OCI-LY7 (cell line): ENCODE results near the gene CCDC32. TPM values are rescaled to one million over a fixed set of nuclear protein-coding genes. Genes with fewer than 3 reads are reported as not detected.

Experiments used
- BruUV-seq: library from RNA; stranded (reverse); fragments of 400-500 nt; replicated peaks from 2 replicates; lab custom pipeline; 2021; lab: Mats Ljungman, UMichigan
- CTCF ChIA-PET: fragments of 300-600 bp; sonication (Branson Sonifier 250); formaldehyde crosslinking; loops from one replicate; lab custom pipeline; 2022; ENCODE audit warnings: antibody characterized with exemption; ENCODE audit not compliant: unreplicated experiment; lab: Charles Lee
- POLR2A ChIA-PET: fragments of 300-600 bp; sonication (Branson Sonifier 250); formaldehyde crosslinking; loops from one replicate; lab custom pipeline; 2022; ENCODE audit warnings: antibody characterized with exemption; lab: Charles Lee
- DNase-seq: peaks from one replicate; pipeline ENCODE4 v3.0.0-alpha.2; 2015; ENCODE audit warnings: low spot score
- H2AFZ ChIP-seq: fragments of 200-600 bp; sonication (generic), shearing (Covaris generic); 2 replicates; pipeline ENCODE4 v1.6.1; 2014; ENCODE audit warnings: mild to moderate bottlenecking, antibody characterized with exemption, low read length, moderate library complexity
- H3K27ac ChIP-seq: fragments of 200-600 bp; sonication (generic); 2 replicates; pipeline ENCODE4 v1.5.1; 2014; ENCODE audit warnings: mixed run types, low read depth, mild to moderate bottlenecking, moderate library complexity, low read length, inconsistent platforms; ENCODE audit not compliant: poor library complexity, severe bottlenecking
- H3K36me3 ChIP-seq: fragments of 200-600 bp; sonication (generic); 2 replicates; pipeline ENCODE4 v1.6.1; 2014; ENCODE audit warnings: mild to moderate bottlenecking, antibody characterized with exemption, low read length, moderate library complexity, mixed read lengths; ENCODE audit not compliant: insufficient read depth
- H3K4me1 ChIP-seq: fragments of 200-600 bp; sonication (generic); 2 replicates; pipeline ENCODE4 v1.5.1; 2014; ENCODE audit warnings: mild to moderate bottlenecking, low read length; ENCODE audit not compliant: insufficient read depth, poor library complexity, severe bottlenecking
- H3K4me2 ChIP-seq: fragments of 200-600 bp; sonication (generic); 2 replicates; pipeline ENCODE4 v1.6.1; 2014; ENCODE audit warnings: mild to moderate bottlenecking, low read length
- H3K4me3 ChIP-seq: fragments of 200-600 bp; sonication (generic); 2 replicates; pipeline ENCODE4 v1.5.1; 2014; ENCODE audit warnings: mild to moderate bottlenecking, low read depth, low read length; ENCODE audit not compliant: poor library complexity, severe bottlenecking
- H3K79me2 ChIP-seq: fragments of 200-600 bp; sonication (generic); 2 replicates; pipeline ENCODE4 v1.6.1; 2016; ENCODE audit warnings: low read depth, mild to moderate bottlenecking, low read length, moderate library complexity, mixed read lengths; ENCODE audit not compliant: insufficient read depth
- H3K9me2 ChIP-seq: fragments of 200-600 bp; sonication (generic); 2 replicates; pipeline ENCODE4 v1.6.1; 2016; ENCODE audit warnings: mild to moderate bottlenecking, low read length, mixed read lengths; ENCODE audit not compliant: insufficient read depth
- H3K9me3 ChIP-seq: fragments of 200-600 bp; sonication (generic); 2 replicates; pipeline ENCODE4 v1.6.1; 2014; ENCODE audit warnings: mild to moderate bottlenecking, mixed run types, low read length, mixed read lengths
- H4K20me1 ChIP-seq: fragments of 200-600 bp; sonication (generic); 2 replicates; pipeline ENCODE4 v1.6.1; 2014; ENCODE audit warnings: mild to moderate bottlenecking, antibody characterized with exemption, low read length, moderate library complexity, mixed read lengths; ENCODE audit not compliant: insufficient read depth
- EZH2phosphoT487 ChIP-seq: fragments of 200-600 bp; sonication (generic); IDR thresholded peaks from 2 replicates; pipeline ENCODE4 v1.6.1; 2018; ENCODE audit warnings: low read depth, borderline replicate concordance, mild to moderate bottlenecking, mixed run types, antibody characterized with exemption, low read length, moderate library complexity, mixed read lengths
- intact Hi-C: fragments of 100-400 bp; cut with micrococcal nuclease; formaldehyde crosslinking; loops from one replicate; pipeline ENCODE4 v1.10.0; 2022; ENCODE audit not compliant: unreplicated experiment
- total RNA-seq, 2 experiments: library from RNA; depleted of rRNA in 1 of 2; stranded (reverse); fragments of >200 nt in 1 of 2; shearing (Covaris generic) in 1 of 2; gene quantifications; 2 replicates each; pipeline ENCODE4 v1.2.3, GENCODE V29; 2014 to 2022
- TF ChIP-seq, protein P1 (sequence below): fragments of 200-600 bp; sonication (generic); conservative IDR thresholded peaks from 2 replicates; pipeline ENCODE4 v1.5.1; 2014; ENCODE audit warnings: mild to moderate bottlenecking, antibody characterized with exemption, low read length, moderate library complexity, mixed read lengths

CCDC32 gene
- total RNA-seq, 2 experiments from 2014 or later: 10.3 to 14.3 TPM

GRCh38 chr15:40555876-40556275 is 9.0 kb downstream of the CCDC32 start:
- no peak for TF ChIP-seq EZH2phosphoT487
- TF ChIP-seq, protein P1, sequence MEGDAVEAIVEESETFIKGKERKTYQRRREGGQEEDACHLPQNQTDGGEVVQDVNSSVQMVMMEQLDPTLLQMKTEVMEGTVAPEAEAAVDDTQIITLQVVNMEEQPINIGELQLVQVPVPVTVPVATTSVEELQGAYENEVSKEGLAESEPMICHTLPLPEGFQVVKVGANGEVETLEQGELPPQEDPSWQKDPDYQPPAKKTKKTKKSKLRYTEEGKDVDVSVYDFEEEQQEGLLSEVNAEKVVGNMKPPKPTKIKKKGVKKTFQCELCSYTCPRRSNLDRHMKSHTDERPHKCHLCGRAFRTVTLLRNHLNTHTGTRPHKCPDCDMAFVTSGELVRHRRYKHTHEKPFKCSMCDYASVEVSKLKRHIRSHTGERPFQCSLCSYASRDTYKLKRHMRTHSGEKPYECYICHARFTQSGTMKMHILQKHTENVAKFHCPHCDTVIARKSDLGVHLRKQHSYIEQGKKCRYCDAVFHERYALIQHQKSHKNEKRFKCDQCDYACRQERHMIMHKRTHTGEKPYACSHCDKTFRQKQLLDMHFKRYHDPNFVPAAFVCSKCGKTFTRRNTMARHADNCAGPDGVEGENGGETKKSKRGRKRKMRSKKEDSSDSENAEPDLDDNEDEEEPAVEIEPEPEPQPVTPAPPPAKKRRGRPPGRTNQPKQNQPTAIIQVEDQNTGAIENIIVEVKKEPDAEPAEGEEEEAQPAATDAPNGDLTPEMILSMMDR: no peak
- peaks cover 22% of the 10 kb centered on the region for H3K4me1 ChIP-seq
- no peak overlapping the region for H3K27ac ChIP-seq
- ChIA-PET POLR2A (no interaction called here), CTCF (no interaction called here)
- no peaks in the 10 kb centered on the region for H4K20me1 ChIP-seq
- peaks cover 20% of the 10 kb centered on the region for H3K36me3 ChIP-seq
- H2AFZ ChIP-seq: no peak overlapping the region
- no peak overlapping the region for H3K4me3 ChIP-seq
- no TSS peak for BruUV-seq
- DNase-seq: no peak
- no peaks in the 10 kb centered on the region for H3K9me2 ChIP-seq
- no peaks in the 10 kb centered on the region for H3K79me2 ChIP-seq
- H3K9me3 ChIP-seq: no peaks in the 10 kb centered on the region
- H3K4me2 ChIP-seq: no peak overlapping the region
- intact Hi-C loops: no loop called here

GRCh38 chr15:40554161-40554525 is 10.7 kb downstream of the CCDC32 start:
- DNase-seq: no peak
- ChIA-PET POLR2A (interaction anchor here (0.5 to 3.1 kb wide), 2 partner anchors 11 to 42 kb away, joined by 3 to 22 read pairs; partner anchors contain the start of gene CCDC32), CTCF (interaction anchor here (0.8 kb wide), 1 partner anchor 11 kb away, joined by 3 read pairs; the partner anchor contains the start of gene CCDC32)
- Histone ChIP-seq H3K27ac (peak overlapping the region; percentile 17), H3K9me2 (no peaks in the 10 kb centered on the region), H3K36me3 (peaks cover 20% of the 10 kb centered on the region), H4K20me1 (no peaks in the 10 kb centered on the region), H3K4me2 (peak overlapping the region; percentile 68), H3K79me2 (no peaks in the 10 kb centered on the region), H2AFZ (peak overlapping the region; percentile 43; the same call in 1 of the 2 replicates), H3K9me3 (no peaks in the 10 kb centered on the region), H3K4me3 (no peak overlapping the region), H3K4me1 (peaks cover 35% of the 10 kb centered on the region)
- no TSS peak for BruUV-seq
- no peak for TF ChIP-seq EZH2phosphoT487
- TF ChIP-seq, protein P1: no peak
- intact Hi-C loops: no loop called here

DNA sequence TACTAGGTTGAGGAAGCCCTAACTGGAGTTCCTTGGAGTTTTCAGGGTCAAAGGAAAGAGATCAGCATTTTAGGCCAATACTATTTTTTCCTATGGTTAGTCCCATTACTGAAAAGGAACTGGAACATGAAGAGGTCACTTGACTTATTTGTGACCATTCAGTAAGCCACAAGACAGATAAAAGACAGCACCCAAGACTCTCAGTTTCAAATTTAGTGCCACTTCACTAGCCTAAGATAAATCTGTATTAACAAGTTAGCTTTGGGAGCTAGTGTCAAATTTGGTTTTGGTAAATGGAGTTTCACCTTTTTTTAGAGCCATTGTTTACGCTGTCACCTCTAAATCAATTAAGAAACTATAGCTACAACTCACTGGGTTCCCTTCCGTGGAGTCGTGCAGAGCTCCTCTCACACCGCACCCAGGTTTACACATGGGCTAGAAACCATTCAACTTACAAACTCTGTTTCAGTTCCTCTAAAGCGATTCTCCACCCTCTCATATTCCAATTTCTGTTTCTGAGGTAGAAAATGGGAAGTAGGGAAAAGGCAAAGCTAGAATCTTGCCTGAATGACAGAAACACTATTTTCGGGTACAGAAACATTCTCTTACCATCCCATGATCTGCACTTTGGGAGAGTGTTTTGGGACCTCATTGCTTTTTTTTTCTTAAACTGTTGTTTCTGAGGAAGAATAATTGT is 14.4 kb downstream of the CCDC32 start:
- no TSS peak for BruUV-seq
- H3K36me3 ChIP-seq: peaks cover 12% of the 10 kb centered on the region
- H4K20me1 ChIP-seq: no peaks in the 10 kb centered on the region
- peaks cover 35% of the 10 kb centered on the region for H3K4me1 ChIP-seq
- ChIA-PET POLR2A (interaction anchor here (0.6 to 1.2 kb wide), 3 partner anchors 14 to 277 kb away, joined by 3 to 7 read pairs (median 3); partner anchors contain the start of gene CCDC32), CTCF (interaction anchor here (1.0 kb wide), 1 partner anchor 14 kb away, joined by 3 read pairs; the partner anchor contains the start of gene CCDC32)
- H3K9me3 ChIP-seq: no peaks in the 10 kb centered on the region
- intact Hi-C loops: no loop called here
- TF ChIP-seq, protein P1: no peak
- TF ChIP-seq EZH2phosphoT487: no peak
- no peak overlapping the region; the same call in 1 of the 2 replicates for H2AFZ ChIP-seq
- H3K9me2 ChIP-seq: no peaks in the 10 kb centered on the region
- peak; percentile 64 for DNase-seq
- H3K4me3 ChIP-seq: peak overlapping the region; percentile 3
- H3K79me2 ChIP-seq: no peaks in the 10 kb centered on the region
- peak overlapping the region; percentile 55 for H3K4me2 ChIP-seq
- H3K27ac ChIP-seq: peak overlapping the region; percentile 35
